HG03521 (cell line): ENCODE data around the gene ABCC1.
"Not testable (repeated sequence)": the region's sequence is repeated elsewhere in the genome, so short reads cannot be mapped to it uniquely, and the experiment has no call there.

Experiments
- ATAC-seq: cut with Tn5 transposase; IDR thresholded peaks from one replicate; pipeline ENCODE4 v1.9.1; 2021; ENCODE audit warnings: mild to moderate bottlenecking, moderate library complexity; ENCODE audit not compliant: unreplicated experiment

Gene ABCC1

GRCh38 chr16:16148755-16149154, 199.3 kb downstream of the ABCC1 start:
- ATAC-seq, result no peak

GRCh38 chr16:16149710-16150116, 200.3 kb downstream of the ABCC1 start:
- no peak for ATAC-seq

- ATAC-seq, result no peak
Measured at GRCh38 chr16:16150117-16150877, 200.9 kb downstream of the ABCC1 start.

GRCh38 chr16:16150878-16151152, 201.4 kb downstream of the ABCC1 start:
- no peak for ATAC-seq

GRCh38 chr16:16151315-16151714, 201.9 kb downstream of the ABCC1 start:
- no peak for ATAC-seq

GRCh38 chr16:16153000-16153399, 203.6 kb downstream of the ABCC1 start:
- ATAC-seq, result not testable (repeated sequence)

GRCh38 chr16:16154281-16154951, 205.0 kb downstream of the ABCC1 start:
- ATAC-seq, result no peak

- ATAC-seq, result no peak
Measured at GRCh38 chr16:16155234-16155633, 205.8 kb downstream of the ABCC1 start.

GRCh38 chr16:16157166-16157565, 207.8 kb downstream of the ABCC1 start:
- ATAC-seq, result no peak

GRCh38 chr16:16158082-16158658, 208.8 kb downstream of the ABCC1 start:
- no peak for ATAC-seq

GRCh38 chr16:16158741-16159374, 209.4 kb downstream of the ABCC1 start:
- no peak for ATAC-seq

- no peak for ATAC-seq
Measured at GRCh38 chr16:16159662-16160061, 210.2 kb downstream of the ABCC1 start.

- no peak for ATAC-seq
Measured at GRCh38 chr16:16161319-16161718, 211.9 kb downstream of the ABCC1 start.

- ATAC-seq, result not testable (repeated sequence)
Measured at GRCh38 chr16:16161840-16162239, 212.4 kb downstream of the ABCC1 start.

- no peak for ATAC-seq
Measured at GRCh38 chr16:16162591-16162990, 213.2 kb downstream of the ABCC1 start.

GRCh38 chr16:16163109-16163508, 213.7 kb downstream of the ABCC1 start:
- no peak for ATAC-seq

GRCh38 chr16:16163571-16163970, 214.2 kb downstream of the ABCC1 start:
- no peak for ATAC-seq

- no peak for ATAC-seq
Measured at GRCh38 chr16:16164243-16164642, 214.8 kb downstream of the ABCC1 start.

- ATAC-seq, result no peak
Measured at GRCh38 chr16:16166085-16166484, 216.7 kb downstream of the ABCC1 start.

- ATAC-seq, result no peak
Measured at GRCh38 chr16:16166949-16167348, 217.5 kb downstream of the ABCC1 start.

GRCh38 chr16:16167927-16168326, 218.5 kb downstream of the ABCC1 start:
- no peak for ATAC-seq

GRCh38 chr16:16168431-16168830, 219.0 kb downstream of the ABCC1 start:
- no peak for ATAC-seq
